Measurements from ENCODE around the gene SEMA5B. TPM values are rescaled to one million over a fixed set of nuclear protein-coding genes. Genes with fewer than 3 reads are reported as not detected.

SEMA5B gene
- total and polyA plus RNA-seq, 2 donors (not counting 3 experiments of a cell fraction or from before 2014, with no cell fraction given): 0.07 TPM; not detected in 1

DNA sequence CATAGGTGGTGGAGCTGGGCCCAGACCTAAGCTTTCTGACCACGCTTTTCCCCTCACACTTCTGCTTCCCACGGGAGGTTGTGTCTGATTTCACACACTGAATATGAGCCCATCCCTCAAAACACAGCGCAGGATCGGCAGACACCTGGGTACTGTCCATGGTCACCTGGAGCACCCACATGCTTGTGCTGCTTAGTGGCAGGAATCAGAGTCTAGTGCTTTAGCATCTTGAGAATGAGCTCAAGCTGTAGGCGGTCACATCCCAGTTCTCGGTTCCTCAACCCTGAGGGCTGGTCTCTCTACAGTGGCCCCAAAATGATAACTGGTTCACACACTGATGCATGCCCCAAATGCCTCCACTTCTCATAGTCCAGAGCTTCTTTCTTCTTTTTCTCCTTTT lies 111.0 kb downstream of the SEMA5B start:
- H3K27ac ChIP-seq (ENCODE audit: insufficient read depth, low read depth, low read length): no peak overlapping the region
- DNase-seq (ENCODE audit: low read depth, low spot score): no peak
- no peak overlapping the region for H2AFZ ChIP-seq (ENCODE audit: low read depth, low read length)
- no peaks in the 10 kb centered on the region for H3K9me3 ChIP-seq (replicated peaks; ENCODE audit: control insufficient read depth, insufficient read depth, low read length)
- FAIRE-seq: no peak
- dilution Hi-C loops (cut with MboI; ENCODE audit: extremely low pct_ligation_motif_present, low sequenced_read_pairs) (no loop called here), intact Hi-C loops (cut with micrococcal nuclease) (no loop called here)
- H3K9me1 ChIP-seq (replicated peaks; ENCODE audit: control insufficient read depth, extremely low read depth, insufficient read depth, low read length): no peaks in the 10 kb centered on the region
- POLR2A ChIA-PET: no interaction called here
- H3K9ac ChIP-seq (replicated peaks; ENCODE audit: extremely low read depth, insufficient read depth, low read length): no peak overlapping the region
- no peaks in the 10 kb centered on the region for H3K36me3 ChIP-seq (ENCODE audit: control insufficient read depth in 2 of 2, extremely low read depth in 1 of 2, insufficient read depth in 2 of 2, low read length in 2 of 2)
- no peak overlapping the region for H3K4me2 ChIP-seq (ENCODE audit: insufficient read depth, low read length)
- TF ChIP-seq FOS (IDR thresholded peaks at IDR 0.05; ENCODE audit: borderline replicate concordance, insufficient read depth, low read length) (no peak), POLR2AphosphoS5 (IDR thresholded peaks at IDR 0.05; ENCODE audit: insufficient read depth, low read depth, low read length) (no peak), MYC (IDR thresholded peaks at IDR 0.05; ENCODE audit: low read depth, low read length) (no peak), EZH2 (IDR thresholded peaks at IDR 0.05; ENCODE audit: borderline replicate concordance, low read depth, low read length, severe bottlenecking) (no peak), JUN (IDR thresholded peaks at IDR 0.05; ENCODE audit: borderline replicate concordance, insufficient read depth, insufficient read length, low read depth) (no peak), POLR2A (IDR thresholded peaks at IDR 0.05; ENCODE audit: low read depth, low read length) (no peak), GATA2 (IDR thresholded peaks at IDR 0.05; ENCODE audit: insufficient read depth, insufficient read length, low read depth, low read length) (no peak)
- TF ChIP-seq, protein P1, sequence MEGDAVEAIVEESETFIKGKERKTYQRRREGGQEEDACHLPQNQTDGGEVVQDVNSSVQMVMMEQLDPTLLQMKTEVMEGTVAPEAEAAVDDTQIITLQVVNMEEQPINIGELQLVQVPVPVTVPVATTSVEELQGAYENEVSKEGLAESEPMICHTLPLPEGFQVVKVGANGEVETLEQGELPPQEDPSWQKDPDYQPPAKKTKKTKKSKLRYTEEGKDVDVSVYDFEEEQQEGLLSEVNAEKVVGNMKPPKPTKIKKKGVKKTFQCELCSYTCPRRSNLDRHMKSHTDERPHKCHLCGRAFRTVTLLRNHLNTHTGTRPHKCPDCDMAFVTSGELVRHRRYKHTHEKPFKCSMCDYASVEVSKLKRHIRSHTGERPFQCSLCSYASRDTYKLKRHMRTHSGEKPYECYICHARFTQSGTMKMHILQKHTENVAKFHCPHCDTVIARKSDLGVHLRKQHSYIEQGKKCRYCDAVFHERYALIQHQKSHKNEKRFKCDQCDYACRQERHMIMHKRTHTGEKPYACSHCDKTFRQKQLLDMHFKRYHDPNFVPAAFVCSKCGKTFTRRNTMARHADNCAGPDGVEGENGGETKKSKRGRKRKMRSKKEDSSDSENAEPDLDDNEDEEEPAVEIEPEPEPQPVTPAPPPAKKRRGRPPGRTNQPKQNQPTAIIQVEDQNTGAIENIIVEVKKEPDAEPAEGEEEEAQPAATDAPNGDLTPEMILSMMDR (IDR thresholded peaks at IDR 0.05; ENCODE audit: extremely low read depth in 1 of 2, insufficient read depth in 1 of 2, low read depth in 1 of 2, low read length in 2 of 2): no peak
- TF ChIP-seq, protein P2, sequence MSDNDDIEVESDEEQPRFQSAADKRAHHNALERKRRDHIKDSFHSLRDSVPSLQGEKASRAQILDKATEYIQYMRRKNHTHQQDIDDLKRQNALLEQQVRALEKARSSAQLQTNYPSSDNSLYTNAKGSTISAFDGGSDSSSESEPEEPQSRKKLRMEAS (IDR thresholded peaks at IDR 0.05; ENCODE audit: insufficient read depth, insufficient read length): no peak
- CTCF ChIA-PET: interaction anchor here (0.5 to 1.4 kb wide), 4 partner anchors 10 to 162 kb away, joined by 3 read pairs; no protein-coding TSS in a partner anchor
- no TSS peak for BruUV-seq (replicated peaks)
- H4K20me1 ChIP-seq (replicated peaks; ENCODE audit: control insufficient read depth, extremely low read depth, insufficient read depth, low read length): no peaks in the 10 kb centered on the region
- H3K79me2 ChIP-seq (ENCODE audit: control insufficient read depth, insufficient read depth, low read length): no peaks in the 10 kb centered on the region
- peaks cover 8 to 20% of the 10 kb centered on the region in 2 experiments for H3K27me3 ChIP-seq (ENCODE audit: control insufficient read depth in 2 of 2, insufficient read depth in 2 of 2, low read length in 2 of 2)
- H3K4me3 ChIP-seq (replicated peaks in 1 of 3; ENCODE audit: insufficient read depth in 1 of 3, low read depth in 1 of 3, low read length in 3 of 3): no peak overlapping the region
- H3K4me1 ChIP-seq (ENCODE audit: control insufficient read depth, extremely low read depth, insufficient read depth, low read length): no peaks in the 10 kb centered on the region

All from endothelial cell of umbilical vein (primary cell).